HEK293 (cell line): ENCODE measurements around the gene NFKBIB.

Experiments used
- IKZF3 ChIP-seq: fragments of 450-650 bp; IDR thresholded peaks from 2 replicates; pipeline ENCODE4 v1.5.0; 2018; ENCODE audit warnings: missing biosample characterization, mild to moderate bottlenecking, missing genetic modification characterization, moderate library complexity
- KLF7 ChIP-seq: fragments of 450-650 bp; formaldehyde crosslinking; IDR thresholded peaks from 2 replicates; pipeline ENCODE4 v1.5.1; 2016; ENCODE audit warnings: missing biosample characterization, missing genetic modification characterization, borderline replicate concordance
- PRDM10 ChIP-seq: fragments of 450-650 bp; formaldehyde crosslinking; IDR thresholded peaks from 2 replicates; pipeline ENCODE4 v1.5.1; 2016; ENCODE audit warnings: missing biosample characterization, missing genetic modification characterization
- PRDM4 ChIP-seq: fragments of 450-650 bp; formaldehyde crosslinking; IDR thresholded peaks from 2 replicates; pipeline ENCODE4 v1.5.1; 2017; ENCODE audit warnings: missing biosample characterization, missing genetic modification characterization
- REPIN1 ChIP-seq: fragments of 450-650 bp; formaldehyde crosslinking; IDR thresholded peaks from 2 replicates; pipeline ENCODE4 v1.5.1; 2017; ENCODE audit warnings: missing biosample characterization, missing genetic modification characterization, low read depth
- REST ChIP-seq: fragments of 450-650 bp; formaldehyde crosslinking; IDR thresholded peaks from 2 replicates; pipeline ENCODE4 v1.5.1; 2016; ENCODE audit warnings: missing biosample characterization, missing genetic modification characterization
- SALL2 ChIP-seq: fragments of 450-650 bp; formaldehyde crosslinking; IDR thresholded peaks from 2 replicates; pipeline ENCODE4 v1.5.0; 2017; ENCODE audit warnings: missing biosample characterization, mild to moderate bottlenecking, missing genetic modification characterization, borderline replicate concordance
- TCF7L2 ChIP-seq: IDR thresholded peaks from 2 replicates; pipeline ENCODE4 v1.6.1; 2011; ENCODE audit warnings: low read depth, mild to moderate bottlenecking, inconsistent platforms, low read length, moderate library complexity, borderline replicate concordance
- ZBTB10 ChIP-seq: fragments of 450-650 bp; formaldehyde crosslinking; IDR thresholded peaks from 2 replicates; pipeline ENCODE4 v1.5.1; 2016; ENCODE audit warnings: missing biosample characterization, missing genetic modification characterization
- ZBTB17 ChIP-seq: fragments of 450-650 bp; formaldehyde crosslinking; IDR thresholded peaks from 2 replicates; pipeline ENCODE4 v1.5.1; 2016; ENCODE audit warnings: missing biosample characterization, missing genetic modification characterization
- ZBTB8A ChIP-seq: fragments of 450-650 bp; formaldehyde crosslinking; IDR thresholded peaks from 2 replicates; pipeline ENCODE4 v1.5.1; 2016; ENCODE audit warnings: missing biosample characterization, missing genetic modification characterization
- ZNF155 ChIP-seq: fragments of 450-650 bp; formaldehyde crosslinking; IDR thresholded peaks from 2 replicates; pipeline ENCODE4 v1.5.1; 2016; ENCODE audit warnings: missing biosample characterization, missing genetic modification characterization
- ZNF239 ChIP-seq: fragments of 450-650 bp; formaldehyde crosslinking; IDR thresholded peaks from 2 replicates; pipeline ENCODE4 v1.5.1; 2016; ENCODE audit warnings: missing biosample characterization, missing genetic modification characterization
- ZNF302 ChIP-seq: fragments of 450-650 bp; formaldehyde crosslinking; IDR thresholded peaks from 2 replicates; pipeline ENCODE4 v1.5.1; 2016; ENCODE audit warnings: missing biosample characterization, missing genetic modification characterization, low read depth
- ZNF335 ChIP-seq: fragments of 450-650 bp; formaldehyde crosslinking; conservative IDR thresholded peaks from 2 replicates; pipeline ENCODE4 v1.5.1; 2016; ENCODE audit warnings: missing biosample characterization, missing genetic modification characterization
- ZNF350 ChIP-seq: fragments of 450-650 bp; formaldehyde crosslinking; IDR thresholded peaks from 2 replicates; pipeline ENCODE4 v1.5.0; 2017; ENCODE audit warnings: missing biosample characterization, mild to moderate bottlenecking, missing genetic modification characterization
- ZNF404 ChIP-seq: fragments of 450-650 bp; formaldehyde crosslinking; IDR thresholded peaks from 2 replicates; pipeline ENCODE4 v1.5.1; 2017; ENCODE audit warnings: missing biosample characterization, missing genetic modification characterization
- ZNF473 ChIP-seq: fragments of 450-650 bp; formaldehyde crosslinking; IDR thresholded peaks from 2 replicates; pipeline ENCODE4 v1.5.1; 2017; ENCODE audit warnings: missing biosample characterization, missing genetic modification characterization
- ZNF510 ChIP-seq: fragments of 450-650 bp; formaldehyde crosslinking; IDR thresholded peaks from 2 replicates; pipeline ENCODE4 v1.5.1; 2018; ENCODE audit warnings: mild to moderate bottlenecking, missing genetic modification characterization, missing biosample characterization; ENCODE audit not compliant: insufficient replicate concordance
- ZNF530 ChIP-seq: fragments of 450-650 bp; formaldehyde crosslinking; IDR thresholded peaks from 2 replicates; pipeline ENCODE4 v1.5.1; 2016; ENCODE audit warnings: low read depth, missing biosample characterization, missing genetic modification characterization
- ZNF548 ChIP-seq: fragments of 450-650 bp; formaldehyde crosslinking; IDR thresholded peaks from 2 replicates; pipeline ENCODE4 v1.5.1; 2016; ENCODE audit warnings: missing biosample characterization, missing genetic modification characterization
- ZNF580 ChIP-seq: fragments of 450-650 bp; formaldehyde crosslinking; IDR thresholded peaks from 2 replicates; pipeline ENCODE4 v1.5.1; 2016; ENCODE audit warnings: missing biosample characterization, missing genetic modification characterization
- ZNF600 ChIP-seq: fragments of 450-650 bp; formaldehyde crosslinking; IDR thresholded peaks from 2 replicates; pipeline ENCODE4 v1.5.1; 2016; ENCODE audit warnings: missing biosample characterization, missing genetic modification characterization
- ZNF623 ChIP-seq: fragments of 450-650 bp; formaldehyde crosslinking; IDR thresholded peaks from 2 replicates; pipeline ENCODE4 v1.5.1; 2016; ENCODE audit warnings: missing biosample characterization, missing genetic modification characterization
- ZNF660 ChIP-seq: fragments of 450-650 bp; IDR thresholded peaks from 2 replicates; pipeline ENCODE4 v1.5.1; 2018; ENCODE audit warnings: missing biosample characterization, mild to moderate bottlenecking, missing genetic modification characterization
- ZNF76 ChIP-seq: fragments of 450-650 bp; formaldehyde crosslinking; IDR thresholded peaks from 2 replicates; pipeline ENCODE4; 2016; ENCODE audit warnings: low read depth, missing biosample characterization, missing genetic modification characterization, borderline replicate concordance
- ZNF777 ChIP-seq: fragments of 450-650 bp; formaldehyde crosslinking; IDR thresholded peaks from 2 replicates; pipeline ENCODE4 v1.5.1; 2017; ENCODE audit warnings: missing biosample characterization, missing genetic modification characterization, borderline replicate concordance
- ZSCAN16 ChIP-seq: fragments of 450-650 bp; formaldehyde crosslinking; IDR thresholded peaks from 2 replicates; pipeline ENCODE4 v1.5.1; 2016; ENCODE audit warnings: missing biosample characterization, missing genetic modification characterization

Gene NFKBIB

GRCh38 chr19:38850436-38850975 lies 49.3 kb upstream of the NFKBIB start (continued):
- TF ChIP-seq REST (tag by site-specific recombination): peak; percentile 57; the same call in 1 of the 2 replicates
- TF ChIP-seq ZNF473 (tag by site-specific recombination): no peak
- TF ChIP-seq ZNF660 (tag by site-specific recombination): peak; percentile 90
- no peak for TF ChIP-seq REPIN1 (tag by site-specific recombination)
- TF ChIP-seq ZNF239: no peak
- no peak for TF ChIP-seq ZNF155 (tag by site-specific recombination)
- TF ChIP-seq ZNF335: no peak
- no peak for TF ChIP-seq ZNF350
- TF ChIP-seq ZNF530 (tag by site-specific recombination): no peak
- TF ChIP-seq ZBTB17 (tag by site-specific recombination): peak; percentile 80
- TF ChIP-seq ZSCAN16 (tag by site-specific recombination): no peak
- no peak for TF ChIP-seq ZNF777 (tag by site-specific recombination)
- TF ChIP-seq ZNF600 (tag by site-specific recombination): no peak
- TF ChIP-seq ZBTB10 (tag by site-specific recombination): no peak
- no peak for TF ChIP-seq ZNF302 (tag by site-specific recombination)
- peak; percentile 91 for TF ChIP-seq PRDM10 (tag by site-specific recombination)
- 0 out of 2 replicates have a peak, but pooled peaks have one; percentile 26 for TF ChIP-seq ZNF404 (tag by site-specific recombination)
- TF ChIP-seq KLF7: 0 out of 2 replicates have a peak, but pooled peaks have one; percentile 71
- TF ChIP-seq PRDM4 (tag by site-specific recombination): peak; percentile 22; the same call in 1 of the 2 replicates
- no peak for TF ChIP-seq ZNF510 (tag by site-specific recombination)
- no peak for TF ChIP-seq TCF7L2
- peak; percentile 100 for TF ChIP-seq ZBTB8A
- no peak for TF ChIP-seq ZNF548 (tag by site-specific recombination)
- TF ChIP-seq ZNF623: no peak; the same call in 1 of the 2 replicates
- TF ChIP-seq IKZF3: peak; percentile 43; the same call in 1 of the 2 replicates
- TF ChIP-seq ZNF76 (tag by site-specific recombination): peak; percentile 60
- 0 out of 2 replicates have a peak, but pooled peaks have one; percentile 9 for TF ChIP-seq ZNF580 (tag by site-specific recombination)
- no peak for TF ChIP-seq SALL2 (tag by site-specific recombination)
